Activated naive CD8-positive, alpha-beta T cell (primary cell): ENCODE measurements around the gene ATG16L1.
"Not testable (repeated sequence)": the region's sequence is repeated elsewhere in the genome, so short reads cannot be mapped to it uniquely, and the experiment has no call there.

Experiments
- H3K27ac Mint-ChIP-seq: one replicate; pipeline ENCODE4 v1.8.0; 2021; ENCODE audit warnings: mixed read lengths
- H3K27me3 Mint-ChIP-seq: one replicate; pipeline ENCODE4 v1.8.0; 2021; ENCODE audit warnings: mixed read lengths
- H3K36me3 Mint-ChIP-seq: one replicate; pipeline ENCODE4 v1.8.0; 2021; ENCODE audit warnings: mixed read lengths
- H3K4me1 Mint-ChIP-seq: one replicate; pipeline ENCODE4 v1.8.0; 2021; ENCODE audit warnings: low read depth, mixed read lengths
- H3K4me3 Mint-ChIP-seq: one replicate; pipeline ENCODE4 v1.8.0; 2021; ENCODE audit warnings: mild to moderate bottlenecking, mixed read lengths
- H3K9me3 Mint-ChIP-seq: one replicate; pipeline ENCODE4 v1.8.0; 2021; ENCODE audit warnings: low read depth, mixed read lengths

Gene ATG16L1

DNA sequence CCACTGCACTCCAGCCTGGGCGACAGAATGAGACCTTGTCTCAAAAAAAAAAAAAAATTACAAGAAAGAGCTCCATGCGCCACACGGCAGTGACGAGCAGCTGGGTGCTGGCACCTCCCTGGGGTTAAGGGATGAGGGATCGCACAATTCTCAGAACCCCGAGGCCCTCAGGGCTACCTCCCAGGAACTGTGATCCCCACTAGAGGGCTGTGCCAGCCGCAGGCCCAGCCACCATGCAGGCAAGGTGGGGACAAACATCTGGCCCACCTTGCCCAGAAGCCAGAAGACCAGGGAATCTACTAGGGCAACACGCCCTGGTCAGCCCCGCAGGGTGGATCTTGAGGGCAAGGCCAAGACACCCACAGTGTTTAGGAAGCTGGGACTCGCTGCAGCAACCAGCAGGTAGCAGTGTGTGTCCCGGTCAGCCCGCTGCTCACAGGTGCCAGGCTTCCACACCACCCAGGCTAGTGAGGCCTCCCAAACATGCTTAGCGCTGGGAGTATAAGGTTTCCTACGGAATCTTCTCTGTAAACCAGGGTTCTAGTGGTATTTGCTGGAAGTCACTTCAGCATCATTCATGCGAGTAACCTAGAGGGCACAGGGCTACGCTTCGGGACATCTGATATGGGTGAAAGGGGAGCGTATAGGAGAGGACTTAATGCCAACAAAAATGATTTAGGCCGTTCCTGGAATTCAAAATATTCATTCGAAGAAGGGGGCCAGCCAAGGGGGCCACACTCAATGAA lies 62.9 kb downstream of the ATG16L1 start:
- Mint-ChIP-seq H3K27me3 (no peaks in the 10 kb centered on the region), H3K36me3 (no peaks in the 10 kb centered on the region), H3K4me3 (no peak overlapping the region), H3K27ac (no peak overlapping the region), H3K9me3 (no peaks in the 10 kb centered on the region), H3K4me1 (peaks cover 5% of the 10 kb centered on the region)

DNA sequence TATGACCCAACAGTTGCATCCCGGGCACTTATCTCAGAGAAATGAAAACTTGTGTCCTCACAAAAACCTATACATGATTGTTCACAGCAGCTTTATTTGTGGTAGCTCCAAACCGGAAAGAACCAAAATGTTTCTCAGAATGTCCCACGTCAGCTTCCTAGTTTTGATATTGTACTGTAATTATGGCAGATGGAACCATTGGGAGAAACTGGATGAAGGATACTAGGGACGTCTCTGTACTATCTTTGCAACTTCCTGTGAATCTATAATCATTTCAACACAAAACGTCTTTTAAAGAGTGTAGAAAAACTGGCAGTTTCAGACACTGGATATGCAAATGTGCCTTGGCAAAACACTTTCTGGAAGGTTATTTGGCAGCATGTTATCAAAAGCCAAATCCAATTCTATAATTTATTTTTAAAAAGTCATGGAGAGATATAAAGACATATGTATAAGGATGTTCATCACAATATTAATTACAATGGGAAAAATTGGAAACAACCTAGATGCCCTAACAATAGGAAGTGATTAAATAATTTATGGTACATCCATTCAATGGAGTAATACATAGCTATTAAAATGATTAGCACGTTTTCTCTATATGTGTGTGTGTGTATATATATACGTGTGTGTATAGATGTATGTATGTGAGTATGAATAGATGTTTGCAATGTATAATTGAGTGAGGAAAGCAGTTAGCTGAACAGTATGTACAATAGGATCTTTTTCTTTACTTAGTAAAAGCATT lies 65.9 kb downstream of the ATG16L1 start:
- H3K4me1 Mint-ChIP-seq: peaks cover 2% of the 10 kb centered on the region
- H3K27me3 Mint-ChIP-seq: no peaks in the 10 kb centered on the region
- H3K36me3 Mint-ChIP-seq: no peaks in the 10 kb centered on the region
- no peak overlapping the region for H3K4me3 Mint-ChIP-seq
- H3K27ac Mint-ChIP-seq: no peak overlapping the region
- no peaks in the 10 kb centered on the region for H3K9me3 Mint-ChIP-seq

DNA sequence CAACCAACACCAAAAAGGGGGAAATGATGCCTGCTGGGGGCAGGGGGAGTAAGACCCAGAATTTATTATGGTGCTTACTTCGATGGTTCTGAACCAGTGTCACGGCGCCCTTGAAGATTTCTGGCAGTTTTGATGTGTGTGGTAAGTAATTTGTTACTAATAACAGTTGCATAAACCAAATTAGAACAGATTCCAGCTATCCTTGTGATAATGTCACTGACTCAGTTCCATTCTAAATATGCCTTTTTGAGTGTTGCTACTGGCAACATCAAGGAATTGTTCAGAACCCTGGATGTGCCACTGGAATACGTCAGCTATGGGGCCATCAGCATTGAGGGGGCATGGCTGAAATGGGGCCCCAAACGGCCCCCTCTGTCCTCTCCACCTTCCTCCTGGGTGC lies 67.8 kb downstream of the ATG16L1 start:
- Mint-ChIP-seq H3K36me3 (no peaks in the 10 kb centered on the region), H3K27ac (no peak overlapping the region), H3K27me3 (no peaks in the 10 kb centered on the region)

DNA sequence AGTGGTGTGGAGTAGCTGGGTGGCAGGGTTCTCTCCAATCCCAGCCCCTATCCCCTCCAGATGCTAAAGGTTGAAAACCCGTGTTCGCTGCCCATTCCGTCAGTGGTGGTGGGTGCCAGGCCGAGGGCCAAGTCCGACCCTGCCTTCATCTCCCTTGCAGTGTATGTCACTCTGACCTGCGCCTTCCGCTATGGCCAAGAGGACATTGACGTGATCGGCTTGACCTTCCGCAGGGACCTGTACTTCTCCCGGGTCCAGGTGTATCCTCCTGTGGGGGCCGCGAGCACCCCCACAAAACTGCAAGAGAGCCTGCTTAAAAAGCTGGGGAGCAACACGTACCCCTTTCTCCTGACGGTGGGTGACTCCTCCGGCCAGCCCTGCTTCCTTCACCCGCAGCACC lies 69.0 kb downstream of the ATG16L1 start:
- H3K36me3 Mint-ChIP-seq: no peaks in the 10 kb centered on the region
- H3K27ac Mint-ChIP-seq: no peak overlapping the region
- no peaks in the 10 kb centered on the region for H3K27me3 Mint-ChIP-seq
- H3K4me1 Mint-ChIP-seq: peaks cover 6% of the 10 kb centered on the region
- no peaks in the 10 kb centered on the region for H3K9me3 Mint-ChIP-seq
- no peak overlapping the region for H3K4me3 Mint-ChIP-seq

More for the DNA sequence above, 67.8 kb downstream of the ATG16L1 start:
- no peaks in the 10 kb centered on the region for H3K9me3 Mint-ChIP-seq
- peaks cover 6% of the 10 kb centered on the region for H3K4me1 Mint-ChIP-seq
- no peak overlapping the region for H3K4me3 Mint-ChIP-seq

DNA sequence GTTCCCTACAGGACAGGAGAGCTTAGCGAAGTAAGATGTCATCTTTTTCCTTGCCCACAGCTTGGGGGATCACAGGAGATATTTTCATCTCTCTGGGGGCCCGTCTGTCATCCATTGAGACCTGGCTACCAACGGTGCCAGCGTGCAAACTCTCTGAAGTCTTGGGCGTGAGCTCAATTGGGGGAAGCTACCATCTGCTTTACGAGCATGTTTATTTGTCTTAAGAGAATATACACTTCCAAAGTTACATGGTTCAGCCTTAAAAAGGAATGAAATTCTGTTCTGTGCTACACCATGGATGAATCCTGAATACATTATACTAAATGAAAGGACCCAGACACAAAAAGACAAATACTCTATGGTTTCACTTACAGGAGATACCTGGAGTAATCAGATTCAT lies 69.7 kb downstream of the ATG16L1 start:
- Mint-ChIP-seq H3K27me3 (no peaks in the 10 kb centered on the region), H3K27ac (no peak overlapping the region), H3K9me3 (no peaks in the 10 kb centered on the region), H3K4me3 (no peak overlapping the region), H3K36me3 (no peaks in the 10 kb centered on the region), H3K4me1 (peaks cover 6% of the 10 kb centered on the region)

DNA sequence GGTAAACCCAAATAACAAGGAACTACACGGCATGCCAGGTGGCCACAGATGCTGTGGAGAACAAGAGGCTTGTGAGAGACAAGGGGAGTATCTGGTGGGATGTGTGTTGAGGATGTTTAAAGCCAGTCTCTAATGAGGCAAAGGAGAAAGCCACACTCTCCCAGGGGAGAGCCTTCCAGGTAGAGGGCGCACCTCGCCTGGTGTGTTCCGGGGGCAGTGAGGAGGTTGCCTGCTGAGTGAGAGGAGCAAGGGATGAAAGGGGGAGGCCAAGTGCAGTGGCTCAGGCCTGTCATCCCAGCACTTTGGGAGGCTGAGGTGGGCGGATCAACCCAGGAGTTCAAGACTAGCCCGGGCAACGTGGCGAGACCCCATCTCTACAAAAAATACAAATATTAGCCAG lies 72.4 kb downstream of the ATG16L1 start:
- H3K27me3 Mint-ChIP-seq: no peaks in the 10 kb centered on the region
- H3K9me3 Mint-ChIP-seq: no peaks in the 10 kb centered on the region
- H3K4me1 Mint-ChIP-seq: peaks cover 6% of the 10 kb centered on the region
- H3K4me3 Mint-ChIP-seq: no peak overlapping the region
- H3K27ac Mint-ChIP-seq: no peak overlapping the region
- no peaks in the 10 kb centered on the region for H3K36me3 Mint-ChIP-seq

DNA sequence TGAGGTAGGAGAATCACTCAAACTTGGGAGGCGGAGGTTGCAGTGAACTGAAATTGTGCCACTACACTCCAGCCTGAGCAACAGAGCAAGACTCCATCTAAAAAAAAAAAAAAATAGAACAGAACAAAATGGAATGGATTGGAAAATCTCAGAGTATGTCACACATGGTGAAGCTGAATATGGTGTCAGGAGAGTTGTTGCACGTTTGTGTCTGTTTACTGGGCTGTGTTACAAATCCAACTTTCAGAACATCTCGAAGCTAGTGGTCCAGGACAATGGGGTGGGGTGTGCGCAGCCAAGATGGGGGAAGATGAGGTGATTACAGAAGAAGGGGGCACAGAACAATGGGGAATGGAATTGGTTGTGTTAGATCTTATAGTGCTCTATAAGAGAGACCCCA lies 73.8 kb downstream of the ATG16L1 start:
- H3K4me3 Mint-ChIP-seq: no peak overlapping the region
- no peaks in the 10 kb centered on the region for H3K36me3 Mint-ChIP-seq
- H3K27me3 Mint-ChIP-seq: no peaks in the 10 kb centered on the region
- no peaks in the 10 kb centered on the region for H3K9me3 Mint-ChIP-seq
- peak overlapping the region; percentile 52 for H3K27ac Mint-ChIP-seq
- H3K4me1 Mint-ChIP-seq: peaks cover 10% of the 10 kb centered on the region

DNA sequence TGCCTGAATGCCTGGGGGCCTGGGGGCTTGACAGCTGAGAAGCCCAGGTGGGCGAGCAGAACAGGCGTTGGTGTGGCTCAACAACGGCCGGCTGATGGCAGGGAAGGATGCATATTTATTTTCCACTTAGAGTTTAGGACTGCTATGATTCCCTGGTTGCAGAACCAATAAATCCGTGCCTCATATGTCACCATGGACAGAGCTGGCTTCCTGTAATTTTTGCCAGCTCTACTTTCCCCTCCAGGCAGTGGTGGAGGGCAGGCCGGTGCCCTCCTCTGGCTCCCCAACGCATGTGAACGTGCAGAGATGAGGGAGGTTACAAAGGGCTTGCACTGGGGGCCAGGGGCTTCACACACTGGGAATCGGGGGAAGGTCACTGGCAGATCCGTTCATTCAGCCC lies 74.3 kb downstream of the ATG16L1 start:
- Mint-ChIP-seq H3K9me3 (no peaks in the 10 kb centered on the region), H3K4me1 (peaks cover 10% of the 10 kb centered on the region), H3K27ac (no peak overlapping the region), H3K27me3 (no peaks in the 10 kb centered on the region), H3K4me3 (no peak overlapping the region), H3K36me3 (no peaks in the 10 kb centered on the region)

DNA sequence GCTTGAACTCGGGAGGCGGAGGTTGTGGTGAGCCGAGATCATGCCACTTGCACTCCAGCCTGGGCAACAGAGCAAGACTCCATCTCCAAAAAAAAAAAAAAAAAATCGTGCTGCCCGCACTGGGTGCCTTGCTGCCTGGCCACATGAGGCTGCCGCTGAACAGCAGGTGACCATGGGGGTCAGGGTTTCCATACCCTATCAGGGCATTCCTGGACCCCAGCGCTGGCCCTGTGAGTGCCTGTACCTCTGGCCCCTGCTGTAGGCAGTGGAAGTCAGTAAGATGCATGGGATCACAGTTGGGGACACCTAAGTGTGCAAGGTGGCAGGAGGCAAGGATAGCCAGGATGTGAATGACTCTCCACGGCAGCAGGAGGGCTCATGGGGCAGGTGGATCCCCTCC lies 75.0 kb downstream of the ATG16L1 start:
- no peaks in the 10 kb centered on the region for H3K9me3 Mint-ChIP-seq
- H3K36me3 Mint-ChIP-seq: no peaks in the 10 kb centered on the region
- H3K4me3 Mint-ChIP-seq: no peak overlapping the region
- H3K27me3 Mint-ChIP-seq: no peaks in the 10 kb centered on the region
- no peak overlapping the region for H3K27ac Mint-ChIP-seq
- peaks cover 16% of the 10 kb centered on the region for H3K4me1 Mint-ChIP-seq

DNA sequence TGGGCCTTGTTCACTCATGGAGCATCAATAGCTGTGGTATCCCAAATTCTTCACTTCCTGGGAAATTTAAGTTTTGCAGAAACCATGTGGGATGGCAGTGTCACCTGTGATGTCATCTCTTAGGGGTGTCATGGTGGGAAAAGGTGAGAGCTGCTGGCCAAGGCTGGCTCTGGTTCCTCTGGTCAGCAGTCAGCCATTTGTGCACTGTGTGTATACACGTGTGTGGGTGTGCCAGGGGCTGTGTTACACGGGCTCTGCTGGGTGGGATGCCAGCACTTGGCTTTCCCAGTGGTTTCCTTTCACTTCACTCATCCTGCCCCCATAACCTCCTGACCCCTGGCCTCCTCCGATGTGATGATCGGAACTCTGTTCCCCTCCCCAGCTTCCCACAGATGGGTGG lies 77.4 kb downstream of the ATG16L1 start:
- Mint-ChIP-seq H3K9me3 (no peaks in the 10 kb centered on the region), H3K36me3 (peaks cover 4% of the 10 kb centered on the region), H3K4me3 (no peak overlapping the region), H3K4me1 (peaks cover 29% of the 10 kb centered on the region), H3K27me3 (no peaks in the 10 kb centered on the region), H3K27ac (no peak overlapping the region)

DNA sequence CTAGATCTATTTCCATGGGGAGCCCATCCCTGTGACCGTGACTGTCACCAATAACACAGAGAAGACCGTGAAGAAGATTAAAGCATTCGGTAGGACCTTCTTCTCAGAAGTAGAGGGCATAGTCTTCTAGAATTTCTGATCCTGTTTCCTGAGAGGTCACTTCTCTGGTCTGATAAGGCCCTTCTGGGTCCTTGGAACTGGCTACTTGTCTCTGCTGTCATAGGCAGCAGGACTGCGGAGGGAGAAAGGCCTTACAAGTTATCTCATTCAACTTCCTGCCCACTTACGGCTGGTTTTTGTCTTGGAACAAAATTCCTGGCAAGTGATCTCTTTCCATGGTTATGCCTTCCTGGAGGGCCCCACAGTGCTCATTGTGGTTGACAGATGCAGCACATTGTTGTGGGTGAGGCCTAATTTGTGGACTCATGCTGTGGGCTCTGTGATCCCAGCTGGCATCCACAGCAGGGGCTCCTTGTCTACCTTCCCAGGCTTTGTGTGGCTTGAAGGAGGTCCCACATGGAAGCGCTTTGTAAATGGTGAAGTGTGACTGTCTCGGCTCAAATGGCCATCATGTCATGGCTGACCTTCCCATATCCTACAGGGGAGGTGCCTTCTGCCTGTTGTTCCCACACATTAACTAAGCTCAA lies 78.1 kb downstream of the ATG16L1 start:
- peaks cover 30% of the 10 kb centered on the region for H3K4me1 Mint-ChIP-seq
- no peak overlapping the region for H3K4me3 Mint-ChIP-seq
- no peak overlapping the region for H3K27ac Mint-ChIP-seq
- H3K9me3 Mint-ChIP-seq: no peaks in the 10 kb centered on the region
- peaks cover 4% of the 10 kb centered on the region for H3K36me3 Mint-ChIP-seq
- no peaks in the 10 kb centered on the region for H3K27me3 Mint-ChIP-seq

DNA sequence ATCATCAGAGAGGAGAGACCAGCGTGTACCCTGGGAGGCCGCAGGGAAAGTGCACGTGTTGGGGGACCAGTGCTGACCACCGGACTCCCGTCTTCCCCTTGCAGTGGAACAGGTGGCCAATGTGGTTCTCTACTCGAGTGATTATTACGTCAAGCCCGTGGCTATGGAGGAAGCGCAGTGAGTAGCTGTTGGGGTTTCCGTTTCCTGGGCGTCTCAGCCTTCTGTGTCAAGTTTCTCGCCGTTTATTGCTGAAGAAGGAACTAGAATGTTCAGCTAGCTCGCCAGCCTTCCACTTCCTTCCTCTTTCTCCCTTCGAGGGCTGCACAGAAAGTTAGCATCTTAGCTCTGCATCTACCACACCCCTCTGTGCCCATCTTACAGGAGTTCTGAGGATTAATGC lies 80.1 kb downstream of the ATG16L1 start:
- Mint-ChIP-seq H3K4me1 (peaks cover 41% of the 10 kb centered on the region), H3K9me3 (no peaks in the 10 kb centered on the region), H3K27ac (peak overlapping the region; percentile 97), H3K4me3 (peak overlapping the region; percentile 72), H3K36me3 (peaks cover 6% of the 10 kb centered on the region), H3K27me3 (no peaks in the 10 kb centered on the region)

DNA sequence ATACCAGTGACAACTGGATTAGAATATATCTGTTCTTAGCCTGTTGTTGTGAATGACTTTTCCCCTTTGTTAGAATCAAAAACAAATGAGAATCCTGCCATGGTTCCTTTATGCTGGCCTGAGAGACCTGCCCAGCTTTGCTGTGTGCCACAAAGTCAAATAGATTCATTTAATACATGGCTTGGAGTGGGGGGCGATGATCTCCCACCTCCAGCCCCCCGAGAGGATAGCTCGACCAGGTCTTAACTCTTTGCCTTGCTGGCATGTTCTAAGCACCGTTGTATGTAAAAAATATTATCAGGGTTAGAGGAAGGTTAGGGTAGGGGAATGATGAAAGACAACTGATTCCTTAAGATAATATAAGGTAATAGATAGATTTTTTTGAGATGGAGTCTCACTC lies 80.7 kb downstream of the ATG16L1 start:
- Mint-ChIP-seq H3K27ac (peak overlapping the region; percentile 97), H3K4me3 (peak overlapping the region; percentile 72), H3K36me3 (peaks cover 6% of the 10 kb centered on the region), H3K4me1 (peaks cover 41% of the 10 kb centered on the region), H3K9me3 (no peaks in the 10 kb centered on the region), H3K27me3 (no peaks in the 10 kb centered on the region)

DNA sequence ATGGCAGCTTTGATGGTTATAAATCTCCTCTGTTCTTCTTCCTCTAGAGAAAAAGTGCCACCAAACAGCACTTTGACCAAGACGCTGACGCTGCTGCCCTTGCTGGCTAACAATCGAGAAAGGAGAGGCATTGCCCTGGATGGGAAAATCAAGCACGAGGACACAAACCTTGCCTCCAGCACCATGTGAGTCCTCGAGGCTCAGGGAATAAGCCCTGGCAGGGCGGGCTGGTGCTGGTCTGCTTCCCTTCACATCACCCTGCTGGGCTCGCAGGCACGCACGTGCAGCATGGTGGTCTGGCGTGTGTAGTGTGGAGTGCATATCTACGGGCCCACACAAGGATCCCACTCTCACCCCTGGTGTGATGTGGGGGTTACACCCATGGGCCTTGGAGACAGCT lies 83.4 kb downstream of the ATG16L1 start:
- H3K4me1 Mint-ChIP-seq: peaks cover 48% of the 10 kb centered on the region
- no peak overlapping the region for H3K4me3 Mint-ChIP-seq
- no peak overlapping the region for H3K27ac Mint-ChIP-seq
- peaks cover 6% of the 10 kb centered on the region for H3K36me3 Mint-ChIP-seq
- H3K27me3 Mint-ChIP-seq: no peaks in the 10 kb centered on the region
- H3K9me3 Mint-ChIP-seq: no peaks in the 10 kb centered on the region

DNA sequence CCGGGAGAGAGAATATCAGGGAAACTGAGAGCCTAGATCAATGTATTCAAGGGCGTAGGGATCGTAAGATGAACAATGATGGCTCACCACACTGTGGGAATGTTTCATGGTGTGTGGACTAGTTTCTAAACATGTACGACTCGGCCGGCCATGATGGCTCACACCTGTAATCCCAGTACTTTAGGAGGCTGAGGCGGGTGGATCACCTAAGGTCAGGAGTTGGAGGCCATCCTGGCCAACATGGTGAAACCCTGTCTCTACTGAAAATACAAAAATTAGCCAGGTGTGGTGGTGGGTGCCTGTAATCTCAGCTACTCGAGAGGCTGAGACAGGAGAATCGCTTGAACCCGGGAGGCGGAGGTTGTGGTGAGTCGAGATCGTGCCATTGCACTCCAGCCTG lies 84.6 kb downstream of the ATG16L1 start:
- H3K36me3 Mint-ChIP-seq, H3K27ac Mint-ChIP-seq, H3K27me3 Mint-ChIP-seq, H3K9me3 Mint-ChIP-seq, H3K4me3 Mint-ChIP-seq: not testable (repeated sequence)
- peaks cover 44% of the 10 kb centered on the region for H3K4me1 Mint-ChIP-seq
